Middle frontal gyrus (tissue), 1 donor: ENCODE data around the gene KANK4.
A peak's percentile ranks its signal among the peaks of the same experiment; 100 is the strongest.

ENCODE experiments used
- DNase-seq: peaks from one replicate; pipeline ENCODE4 v3.0.0-alpha.2; 2015; ENCODE audit warnings: low spot score; ENCODE audit errors: extremely low spot score

Gene KANK4

DNA sequence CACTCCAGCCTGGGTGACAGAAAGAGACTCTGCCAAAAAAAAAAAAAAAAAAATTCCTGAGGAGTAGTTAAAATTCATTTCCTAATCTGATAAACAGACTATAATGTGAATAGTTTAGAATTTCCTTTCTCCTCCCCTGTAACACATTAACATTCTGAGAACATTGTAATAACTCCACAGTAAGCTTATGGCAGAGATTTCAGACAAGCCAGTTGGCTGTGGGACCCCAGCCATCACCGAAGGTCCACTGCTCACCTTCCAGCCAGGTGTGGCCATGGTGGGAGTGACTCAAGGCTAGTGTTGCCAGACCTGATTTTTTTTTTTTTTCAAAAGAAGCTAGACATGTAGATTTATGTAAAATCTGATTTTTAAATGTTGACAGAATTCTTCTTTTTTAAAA lies 11.8 kb downstream of the KANK4 start:
- DNase-seq = no peak

DNA sequence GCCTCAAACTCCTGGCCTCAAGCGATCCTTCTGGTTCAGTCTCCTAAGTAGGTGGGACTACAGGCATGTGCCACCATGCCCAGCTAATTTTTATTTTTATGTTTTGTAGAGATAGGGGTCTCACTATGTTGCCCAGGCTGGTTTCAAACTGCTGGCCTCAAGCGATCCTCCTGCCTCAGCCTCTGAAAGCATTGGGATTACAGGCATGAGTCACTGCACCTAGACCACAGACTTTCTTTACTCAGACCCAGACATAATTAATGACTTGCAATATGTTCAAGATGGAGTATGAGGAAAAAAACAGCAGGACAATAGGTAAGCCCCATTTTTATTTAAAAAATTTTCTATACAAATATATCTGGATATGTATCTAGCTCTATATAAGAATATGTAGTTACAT lies 13.2 kb downstream of the KANK4 start:
- DNase-seq = no peak

- no peak for DNase-seq
Measured at GRCh38 chr1:62304975-62305374, 14.3 kb downstream of the KANK4 start.

- no peak for DNase-seq
Measured at GRCh38 chr1:62304515-62304914, 14.7 kb downstream of the KANK4 start.

DNA sequence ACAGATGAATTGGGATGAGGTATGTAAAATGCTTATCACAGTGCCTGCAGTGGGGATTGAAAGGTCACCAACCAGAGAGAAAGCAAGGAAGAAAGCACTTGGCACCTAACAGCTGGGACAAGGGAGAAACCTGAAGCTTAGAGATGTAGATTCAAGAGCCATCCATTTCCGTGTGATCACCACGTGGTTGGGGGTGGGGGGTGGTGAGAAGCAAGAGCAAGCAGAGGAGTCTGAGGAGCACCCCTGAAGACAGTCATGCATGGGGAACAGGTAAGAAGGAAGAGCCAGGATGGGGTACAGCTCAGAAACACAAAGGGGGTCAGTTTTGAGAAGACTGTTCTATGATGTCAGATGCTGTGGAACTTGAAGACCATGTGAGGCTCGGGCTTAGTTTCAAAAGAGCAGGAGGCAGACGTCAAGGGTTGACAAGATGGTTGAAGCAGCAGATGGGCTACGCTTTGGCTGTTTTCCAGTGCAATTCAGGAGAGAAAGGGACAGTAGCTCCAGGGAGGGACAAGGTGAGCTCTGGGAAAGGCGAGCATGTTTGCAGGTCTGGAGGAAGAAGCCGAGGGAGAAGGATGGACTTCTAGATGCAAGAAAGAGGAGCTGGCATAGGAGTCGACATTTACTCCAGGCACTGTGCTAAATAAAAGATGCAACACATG lies 17.4 kb downstream of the KANK4 start:
- DNase-seq = no peak

- DNase-seq = no peak
Measured at GRCh38 chr1:62299426-62300200, 19.6 kb downstream of the KANK4 start.

DNA sequence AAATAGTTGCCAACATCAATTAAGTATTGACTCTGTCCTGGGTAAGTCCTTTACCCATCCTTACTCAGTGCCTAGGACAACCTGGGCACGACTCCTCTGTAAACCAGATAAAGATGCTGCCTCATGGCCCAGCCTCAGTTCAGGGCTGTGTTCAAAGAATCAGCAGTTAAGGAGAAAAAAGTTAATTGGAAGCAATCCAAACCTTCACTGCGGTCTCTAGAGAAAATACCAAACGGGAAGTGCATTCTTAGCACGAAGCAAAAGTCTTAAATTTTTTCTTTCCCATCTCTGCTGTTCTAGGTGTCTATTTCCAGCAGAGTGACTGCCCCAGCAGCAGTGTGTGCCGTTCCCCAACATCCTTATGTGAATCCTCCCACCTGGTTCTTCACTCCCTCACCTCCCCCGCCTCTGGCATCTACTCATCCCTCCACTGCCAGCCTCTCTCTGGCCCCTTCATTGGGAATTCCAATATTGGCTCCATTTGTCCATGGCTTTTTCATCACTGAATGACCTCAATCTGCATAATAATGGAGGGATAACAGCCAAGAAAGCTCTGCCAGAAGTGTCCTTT lies 23.2 kb downstream of the KANK4 start:
- DNase-seq = peak; percentile 32

GRCh38 chr1:62294261-62294660 lies 25.0 kb downstream of the KANK4 start:
- DNase-seq = peak; percentile 34

DNA sequence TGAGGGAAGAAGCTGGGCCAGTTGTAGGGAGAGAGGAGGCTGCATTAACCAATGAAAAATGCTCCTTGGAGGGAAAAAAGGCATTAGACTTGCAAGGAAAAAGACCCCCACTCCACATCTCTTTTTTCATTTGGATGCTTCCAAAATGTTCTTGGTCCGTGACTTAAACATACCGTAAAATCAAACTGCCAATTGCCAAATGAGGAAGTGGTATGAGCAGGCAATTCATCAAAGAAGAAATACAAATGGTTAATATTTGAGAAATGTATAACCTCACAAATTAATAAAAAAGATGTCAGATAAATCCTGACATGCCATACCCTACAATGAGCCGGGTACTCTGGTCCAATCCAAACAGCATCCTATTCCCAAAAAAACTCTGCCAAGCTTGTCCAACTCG lies 30.6 kb downstream of the KANK4 start:
- DNase-seq = no peak

GRCh38 chr1:62288224-62288623 lies 31.0 kb downstream of the KANK4 start:
- DNase-seq = no peak

DNA sequence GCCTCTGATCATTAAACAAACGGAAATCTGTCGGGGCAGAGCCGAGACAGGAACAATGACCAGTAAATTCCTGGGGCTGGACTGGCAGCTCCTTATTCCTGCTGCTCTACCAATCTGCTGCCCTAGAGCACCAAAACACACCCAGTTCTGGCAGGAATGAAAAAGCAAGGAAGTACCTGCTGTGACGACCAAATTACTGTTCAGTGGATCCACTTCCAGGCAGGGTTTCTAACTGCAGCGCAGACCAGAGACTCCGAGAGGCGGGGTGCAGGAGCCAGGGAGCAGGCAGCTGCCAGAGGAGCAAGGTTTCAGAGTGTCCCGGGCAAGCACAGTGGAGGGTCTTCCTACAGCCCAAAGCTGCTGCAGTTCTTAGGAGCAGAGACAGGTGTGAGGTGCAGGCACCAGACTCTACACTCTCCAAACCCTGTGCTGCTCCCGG lies 32.4 kb downstream of the KANK4 start:
- DNase-seq = no peak

- DNase-seq = no peak
Measured at GRCh38 chr1:62285984-62286785, 33.0 kb downstream of the KANK4 start.

DNA sequence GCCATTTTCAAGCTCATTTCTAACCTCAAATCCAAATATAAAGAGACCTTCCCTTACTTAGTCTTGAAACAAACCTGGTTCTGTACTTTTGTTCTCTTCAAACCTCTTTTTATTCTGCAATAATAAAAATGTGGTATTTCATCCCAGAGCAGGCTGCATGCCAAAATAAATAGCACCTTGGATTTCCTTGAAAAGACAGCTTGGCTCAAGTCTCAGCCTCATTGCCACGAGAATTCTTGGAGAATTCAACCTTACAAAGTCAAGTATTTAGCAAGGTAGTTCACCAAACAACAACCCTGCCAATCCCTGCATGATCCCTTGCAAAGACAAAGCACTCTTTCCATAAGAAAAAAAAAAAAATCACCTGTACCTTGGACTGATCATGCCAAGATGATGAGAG lies 33.8 kb downstream of the KANK4 start:
- no peak for DNase-seq

DNA sequence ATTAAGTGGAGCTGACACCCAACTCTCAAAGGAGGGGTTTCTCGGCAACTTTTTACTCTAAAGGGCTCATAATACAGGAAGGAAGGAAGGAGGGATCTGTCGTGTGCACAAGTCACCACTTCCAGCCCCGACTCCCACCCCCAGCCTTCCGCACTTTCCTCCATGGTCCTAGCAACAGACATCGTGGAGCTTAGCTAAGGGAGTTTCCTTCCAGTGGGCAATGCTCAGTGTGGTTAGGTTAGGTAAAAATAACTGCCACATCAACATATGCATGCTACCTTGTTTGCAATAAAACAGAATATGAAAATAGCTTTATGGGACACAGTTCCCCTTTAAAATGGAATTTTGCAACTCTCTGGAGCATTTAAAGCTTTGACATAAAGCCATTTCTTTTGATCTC lies 35.2 kb downstream of the KANK4 start:
- no peak for DNase-seq

- DNase-seq = no peak
Measured at GRCh38 chr1:62282909-62283755, 36.1 kb downstream of the KANK4 start.

DNA sequence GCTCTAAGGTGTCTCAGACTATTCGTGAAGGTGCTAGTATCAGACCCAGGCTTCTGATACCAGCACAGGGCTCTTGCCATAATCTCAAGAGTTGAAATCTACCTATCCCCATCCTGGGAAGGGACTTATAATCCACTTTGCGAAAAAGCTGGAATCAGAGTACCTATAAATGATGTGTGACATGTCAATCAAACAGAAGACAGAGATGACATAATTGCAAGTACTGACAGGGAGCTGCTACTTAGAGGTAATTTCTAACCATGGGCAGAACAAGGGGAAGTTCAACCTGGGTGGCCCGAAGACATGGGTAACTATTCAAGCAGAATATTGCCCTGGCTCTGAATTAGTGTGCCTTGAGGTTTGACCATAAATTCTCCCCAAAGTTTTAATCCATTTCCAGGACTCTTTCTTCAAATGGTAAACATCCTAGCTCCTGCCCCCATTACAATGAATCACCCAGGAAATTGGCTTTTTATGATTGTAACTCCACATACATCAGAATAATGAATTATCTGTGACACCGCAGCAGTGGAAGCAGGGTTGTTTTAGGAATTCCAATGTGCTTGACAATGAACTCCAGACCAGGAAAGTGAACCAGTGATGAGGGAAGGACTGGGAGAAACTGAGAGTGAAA lies 37.2 kb downstream of the KANK4 start:
- no peak for DNase-seq

GRCh38 chr1:62280960-62281465 lies 38.2 kb downstream of the KANK4 start:
- DNase-seq = no peak

- DNase-seq = no peak
Measured at GRCh38 chr1:62280150-62280549, 39.1 kb downstream of the KANK4 start.

DNA sequence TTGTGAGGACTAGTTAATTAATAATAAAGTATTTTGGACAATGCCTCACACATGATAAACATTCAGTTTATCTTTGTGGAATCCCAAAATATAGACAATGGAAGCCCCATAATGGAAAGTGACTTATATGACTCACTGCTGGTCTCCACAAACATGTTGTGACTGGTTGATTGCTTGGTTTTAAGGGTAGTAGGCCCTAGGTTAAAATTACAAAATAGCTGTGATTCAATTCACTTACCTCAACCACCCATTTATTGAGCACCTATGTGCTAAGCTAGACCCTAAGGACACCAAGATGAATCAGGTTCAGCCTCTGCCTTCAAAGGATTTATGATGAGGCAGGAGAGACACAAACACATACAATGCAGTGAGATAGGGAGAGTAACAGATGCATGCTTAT lies 42.4 kb downstream of the KANK4 start:
- DNase-seq = no peak
